GM23338 (cell line): ENCODE results near the gene MALSU1.

Experiments
- CTCF ChIP-seq, 2 experiments: fragments of 200-600 bp in 1 of 2; sonication (generic) in 1 of 2; conservative IDR thresholded peaks; 2 replicates each; pipeline versions ENCODE4 v1.5.1 to v1.6.1; 2016 to 2017; ENCODE audit warnings: antibody characterized with exemption in 2 of 2, low read depth in 2 of 2, mild to moderate bottlenecking in 2 of 2, moderate library complexity in 1 of 2
- EZH2 ChIP-seq: fragments of 200-600 bp; sonication (generic); IDR thresholded peaks from one replicate; pipeline ENCODE4 v1.8.0; 2017; ENCODE audit warnings: antibody characterized with exemption, mild to moderate bottlenecking, low read depth; ENCODE audit not compliant: unreplicated experiment
- EZH2phosphoT487 ChIP-seq: fragments of 200-600 bp; sonication (generic); IDR thresholded peaks from one replicate; pipeline ENCODE4 v1.8.1; 2018; ENCODE audit warnings: antibody characterized with exemption; ENCODE audit not compliant: unreplicated experiment
- JUNB ChIP-seq: IDR thresholded peaks from one replicate; pipeline ENCODE4 v1.6.1; 2016; ENCODE audit warnings: antibody characterized with exemption; ENCODE audit not compliant: unreplicated experiment
- NANOG ChIP-seq: IDR thresholded peaks from 2 replicates; pipeline ENCODE4 v1.6.1; 2016; ENCODE audit warnings: antibody characterized with exemption, borderline replicate concordance
- POLR2AphosphoS5 ChIP-seq: IDR thresholded peaks from 2 replicates; pipeline ENCODE4 v1.6.1; 2016; ENCODE audit warnings: antibody characterized with exemption, low read depth
- STAT1 ChIP-seq: IDR thresholded peaks from one replicate; pipeline ENCODE4 v1.6.1; 2016; ENCODE audit warnings: antibody characterized with exemption; ENCODE audit not compliant: unreplicated experiment

- TF ChIP-seq EZH2phosphoT487 (no peak), CTCF (conservative IDR thresholded peaks at IDR 0.05; ENCODE audit: low read depth in 2 of 2) (no peak), EZH2 (no peak), NANOG (no peak), POLR2AphosphoS5 (no peak), STAT1 (no peak), JUNB (no peak)
Measured at GRCh38 chr7:23353172-23353571, 54.0 kb downstream of the MALSU1 start.
